Fibroblast of peridontal ligament (primary cell): ENCODE data around the gene RTL3.

ENCODE experiments used
- DNase-seq: peaks from one replicate; pipeline ENCODE4 v3.0.0-alpha.2; 2010; ENCODE audit errors: extremely low read depth

RTL3 gene

DNA sequence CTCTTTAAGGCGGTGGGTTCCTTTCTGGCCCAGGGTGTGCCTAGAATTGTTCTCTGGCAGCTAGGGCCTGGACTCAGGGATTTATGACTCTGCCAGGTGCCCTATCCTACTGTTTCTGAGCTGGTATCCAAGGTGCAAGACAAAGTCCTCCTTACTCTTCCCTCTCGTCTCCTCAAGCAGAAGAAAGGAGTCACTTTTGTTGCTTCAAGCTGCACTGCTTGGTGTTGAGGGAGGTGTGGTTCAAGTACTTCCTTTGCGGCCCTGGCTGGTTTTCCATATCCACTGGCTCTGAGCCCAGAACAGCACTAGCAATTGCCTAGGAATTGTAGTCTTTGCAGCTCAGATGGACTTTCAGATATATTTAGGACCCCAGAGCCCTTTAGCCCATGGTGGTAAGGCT is 39.3 kb downstream of the RTL3 start:
- no peak for DNase-seq

DNA sequence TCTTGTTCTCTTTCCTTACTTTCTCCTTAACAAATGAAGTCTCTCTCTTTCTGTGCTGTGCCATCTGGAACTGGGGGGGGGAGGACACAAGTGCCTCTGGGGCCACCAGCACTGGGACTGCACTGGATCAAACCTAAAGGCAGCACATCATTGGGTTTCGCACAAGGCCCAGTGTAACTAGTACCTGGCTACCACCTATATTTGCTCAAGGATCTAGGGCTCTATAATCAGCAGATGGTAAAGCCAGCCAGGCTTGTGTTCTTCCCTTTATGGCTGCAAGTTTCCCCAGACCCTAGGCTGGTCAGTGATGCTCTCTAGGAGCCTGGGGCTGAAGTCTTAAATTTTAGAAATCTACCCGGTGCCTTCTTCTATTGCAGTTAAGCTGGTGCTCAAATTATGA is 40.1 kb downstream of the RTL3 start:
- DNase-seq, result no peak

DNA sequence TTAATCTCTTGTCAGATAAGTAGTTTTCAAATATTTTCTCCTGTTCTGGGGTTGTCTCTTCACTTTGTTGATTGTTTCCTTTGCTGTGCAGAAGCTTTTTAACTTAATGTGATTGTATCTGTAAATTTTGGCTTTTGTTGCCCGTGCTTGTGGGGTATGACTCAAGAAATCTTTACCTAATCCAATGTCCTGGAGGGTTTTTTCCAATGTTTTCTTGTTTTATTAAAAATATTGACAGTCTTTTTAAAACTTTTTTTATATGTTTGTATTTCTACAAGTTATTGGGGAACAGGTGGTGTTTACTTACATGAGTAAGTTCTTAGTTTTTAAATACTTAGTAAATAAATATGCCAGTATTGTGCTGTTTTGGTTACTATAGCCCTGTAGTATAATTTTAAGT is 44.9 kb downstream of the RTL3 start:
- DNase-seq, result no peak
